GM08714 (cell line): ENCODE results near the gene ALDOB.

Source experiments
- H3K4me3 ChIP-seq: fragments of 200-500 bp; sonication (Bioruptor generic); 2 replicates; pipeline ENCODE4 v1.5.1; 2014; ENCODE audit warnings: mild to moderate bottlenecking, low read length, inconsistent platforms
- ZNF274 ChIP-seq: IDR thresholded peaks from 2 replicates; pipeline ENCODE4 v1.6.1; 2012; ENCODE audit warnings: mild to moderate bottlenecking, low read depth, low read length

ALDOB gene

GRCh38 chr9:101467690-101468089 is 32.1 kb upstream of the ALDOB start:
- no peak for TF ChIP-seq ZNF274
- no peak overlapping the region for H3K4me3 ChIP-seq

GRCh38 chr9:101466863-101467262 is 31.3 kb upstream of the ALDOB start:
- no peak overlapping the region for H3K4me3 ChIP-seq
- no peak for TF ChIP-seq ZNF274

GRCh38 chr9:101465326-101465915 is 29.8 kb upstream of the ALDOB start:
- no peak for TF ChIP-seq ZNF274
- H3K4me3 ChIP-seq: no peak overlapping the region

GRCh38 chr9:101463397-101463796 is 27.8 kb upstream of the ALDOB start:
- no peak overlapping the region for H3K4me3 ChIP-seq
- TF ChIP-seq ZNF274: no peak

- TF ChIP-seq ZNF274: no peak
- no peak overlapping the region for H3K4me3 ChIP-seq
Measured at GRCh38 chr9:101462558-101462957, 27.0 kb upstream of the ALDOB start.

GRCh38 chr9:101460965-101461364 is 25.4 kb upstream of the ALDOB start:
- no peak overlapping the region for H3K4me3 ChIP-seq
- no peak for TF ChIP-seq ZNF274

GRCh38 chr9:101458963-101459631 is 23.5 kb upstream of the ALDOB start:
- no peak for TF ChIP-seq ZNF274
- no peak overlapping the region for H3K4me3 ChIP-seq

GRCh38 chr9:101457003-101457402 is 21.4 kb upstream of the ALDOB start:
- no peak for TF ChIP-seq ZNF274
- H3K4me3 ChIP-seq: no peak overlapping the region

GRCh38 chr9:101455656-101456240 is 20.2 kb upstream of the ALDOB start:
- H3K4me3 ChIP-seq: no peak overlapping the region
- TF ChIP-seq ZNF274: no peak

GRCh38 chr9:101453776-101454570 is 18.4 kb upstream of the ALDOB start:
- H3K4me3 ChIP-seq: no peak overlapping the region
- TF ChIP-seq ZNF274: no peak

GRCh38 chr9:101451498-101451897 is 15.9 kb upstream of the ALDOB start:
- no peak overlapping the region for H3K4me3 ChIP-seq
- TF ChIP-seq ZNF274: no peak

GRCh38 chr9:101450931-101451330 is 15.4 kb upstream of the ALDOB start:
- no peak for TF ChIP-seq ZNF274
- H3K4me3 ChIP-seq: no peak overlapping the region

GRCh38 chr9:101449071-101449721 is 13.6 kb upstream of the ALDOB start:
- no peak for TF ChIP-seq ZNF274

GRCh38 chr9:101448680-101449070 is 13.1 kb upstream of the ALDOB start:
- TF ChIP-seq ZNF274: no peak
- H3K4me3 ChIP-seq: no peak overlapping the region

More at GRCh38 chr9:101449071-101449721, 13.6 kb upstream of the ALDOB start:
- H3K4me3 ChIP-seq: peak overlapping the region; percentile 49; the same call in 1 of the 2 replicates
